SW 1271 (cell line): ENCODE measurements around the gene DNM3.

ENCODE experiments used
- DNase-seq, 2 experiments: peaks; one replicate each; lab custom pipeline; 2025; lab: John Stamatoyannopoulos, UW

The DNM3 gene

DNA sequence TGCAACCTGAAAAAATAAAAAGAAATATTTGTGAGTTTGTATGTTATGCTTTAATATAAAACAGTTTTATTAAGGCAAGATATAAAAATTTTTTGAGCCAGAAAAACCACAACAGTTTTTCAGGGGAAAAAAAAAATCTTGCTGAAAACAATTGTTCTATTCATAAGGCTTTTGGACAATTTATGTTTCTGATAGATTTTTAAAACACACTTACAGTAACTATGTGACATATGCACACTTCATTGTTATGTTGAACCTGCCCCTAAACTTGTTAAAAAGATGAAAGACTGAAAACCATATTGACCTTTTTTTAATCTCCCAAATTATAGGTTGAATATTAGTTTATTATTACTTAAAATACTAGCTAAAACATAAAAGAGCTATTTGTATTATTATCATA is 299.3 kb downstream of the DNM3 start:
- DNase-seq, result no peak

DNA sequence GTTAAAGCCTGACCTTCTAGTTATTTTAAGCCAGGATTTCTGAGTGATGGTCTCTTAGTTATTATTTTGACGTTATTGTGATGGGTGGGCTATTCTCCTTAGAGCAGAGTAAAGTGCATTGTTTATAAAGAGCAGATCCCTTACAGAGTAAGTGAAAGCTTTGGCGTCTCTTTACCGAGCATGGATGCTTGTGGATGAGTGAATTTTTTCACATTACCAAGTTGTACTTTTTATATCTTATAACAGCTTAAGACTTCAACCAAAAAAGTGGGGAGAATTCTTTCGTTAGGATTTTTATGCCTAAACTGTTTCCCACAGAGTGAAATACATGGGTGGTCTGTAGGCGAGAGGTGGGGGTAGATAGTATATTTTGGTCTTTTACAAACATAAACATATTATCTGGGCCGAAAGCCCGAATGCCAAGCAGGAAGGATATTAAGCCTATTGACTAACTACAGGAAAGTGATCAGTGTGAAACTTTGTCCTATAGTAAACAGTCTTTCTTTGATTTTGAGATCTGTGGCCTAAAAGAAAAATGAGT is 300.1 kb downstream of the DNM3 start:
- DNase-seq, result no peak

DNA sequence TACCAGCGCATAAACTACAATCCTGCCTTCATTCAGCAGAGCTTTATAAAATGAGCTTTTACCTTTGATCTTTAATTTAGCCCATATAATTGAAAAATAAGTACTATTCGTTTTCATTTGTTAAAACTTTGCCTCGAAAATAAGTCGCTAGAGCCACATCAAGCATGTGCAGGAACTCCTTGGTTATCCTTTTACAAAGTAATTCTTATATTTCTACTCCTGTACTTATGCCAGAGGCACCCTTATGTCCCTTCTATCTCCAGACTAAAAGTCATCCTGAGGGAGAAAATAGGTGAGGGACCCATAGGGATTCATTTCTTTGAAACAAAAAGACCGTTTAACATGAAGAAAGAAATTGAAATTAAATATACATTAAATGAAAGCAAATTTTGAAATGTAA is 301.0 kb downstream of the DNM3 start:
- DNase-seq, result no peak

DNA sequence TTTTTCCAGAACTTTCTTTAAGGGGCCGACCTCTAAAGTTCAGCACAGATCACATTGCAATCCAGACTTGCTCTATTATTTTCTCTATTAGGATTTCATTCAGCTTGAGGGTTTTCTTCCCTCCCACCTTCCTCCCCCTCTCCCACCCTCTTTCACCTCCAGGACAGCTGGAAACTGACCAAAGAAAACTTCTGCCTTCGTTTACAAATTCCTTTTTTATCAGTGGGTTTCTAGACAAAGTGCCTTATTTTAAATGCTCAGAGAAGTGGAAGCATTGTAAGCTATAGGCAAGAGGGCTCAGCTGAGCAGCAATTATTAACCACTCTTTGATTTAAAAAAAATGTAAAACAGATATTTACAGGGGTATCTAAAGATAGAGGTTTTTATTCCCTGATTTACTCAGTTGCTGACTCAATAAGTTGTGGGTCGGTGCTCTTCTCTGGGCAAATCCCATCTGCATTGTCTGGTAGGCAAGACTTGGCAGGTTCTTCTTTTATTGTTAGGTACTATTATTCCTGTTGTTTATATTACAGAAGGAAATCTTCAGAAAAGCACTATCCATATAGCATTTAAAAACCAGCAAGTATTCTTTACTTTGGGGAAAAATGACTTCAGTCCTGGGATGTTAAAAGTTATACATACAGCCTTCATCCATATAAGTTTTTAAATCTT is 302.2 kb downstream of the DNM3 start:
- DNase-seq, result no peak

DNA sequence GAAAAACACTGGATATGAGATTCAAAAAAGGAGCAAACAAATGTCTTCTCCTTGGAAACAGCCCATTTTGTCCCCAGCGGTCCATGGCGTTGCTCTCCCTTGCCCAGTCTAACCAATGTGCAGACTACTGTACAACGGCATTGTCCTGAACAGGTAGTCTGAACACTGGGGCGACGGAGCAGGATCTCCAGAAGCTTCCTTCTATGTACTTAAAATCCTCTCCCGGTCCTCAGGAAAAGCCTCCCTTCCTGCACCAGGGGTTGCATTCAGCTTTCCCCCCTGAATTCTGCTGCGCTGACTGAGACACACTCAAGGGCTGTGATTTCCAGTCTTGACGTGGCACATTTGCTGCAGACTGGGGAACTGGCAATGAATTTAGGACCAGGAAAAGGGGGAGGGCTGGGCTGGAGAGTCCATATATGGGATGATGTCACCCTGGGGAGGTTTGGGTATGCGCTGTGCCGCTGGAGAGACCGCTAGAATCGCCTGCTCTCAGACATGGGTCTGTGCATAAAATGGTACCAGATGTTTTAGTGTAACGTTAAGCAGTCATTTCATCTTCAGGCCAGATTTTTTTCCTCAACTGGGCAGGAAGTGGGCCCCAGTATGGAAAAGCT is 303.3 kb downstream of the DNM3 start:
- DNase-seq, result no peak

DNA sequence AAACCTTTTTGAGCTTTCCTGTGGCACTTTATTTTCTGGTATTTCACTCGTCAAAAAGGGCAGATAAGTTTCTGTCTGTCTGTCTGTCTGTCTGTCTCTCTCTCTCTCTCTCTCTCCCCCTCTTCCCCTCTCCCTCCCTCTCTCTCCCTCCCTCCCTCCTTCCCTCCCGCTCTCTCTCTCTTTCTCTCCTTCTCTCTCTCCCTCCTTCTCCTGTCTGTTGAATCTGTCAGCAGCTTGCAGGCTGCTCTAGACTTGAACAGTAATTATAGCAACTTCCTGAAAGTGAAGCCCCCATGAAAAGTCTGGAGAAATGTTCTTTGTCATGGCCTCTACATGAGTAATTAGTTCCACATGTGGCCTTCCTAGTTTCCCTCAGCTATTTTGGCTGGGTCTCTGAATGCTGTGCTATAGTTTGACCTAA is 303.9 kb downstream of the DNM3 start:
- DNase-seq, result no peak

DNA sequence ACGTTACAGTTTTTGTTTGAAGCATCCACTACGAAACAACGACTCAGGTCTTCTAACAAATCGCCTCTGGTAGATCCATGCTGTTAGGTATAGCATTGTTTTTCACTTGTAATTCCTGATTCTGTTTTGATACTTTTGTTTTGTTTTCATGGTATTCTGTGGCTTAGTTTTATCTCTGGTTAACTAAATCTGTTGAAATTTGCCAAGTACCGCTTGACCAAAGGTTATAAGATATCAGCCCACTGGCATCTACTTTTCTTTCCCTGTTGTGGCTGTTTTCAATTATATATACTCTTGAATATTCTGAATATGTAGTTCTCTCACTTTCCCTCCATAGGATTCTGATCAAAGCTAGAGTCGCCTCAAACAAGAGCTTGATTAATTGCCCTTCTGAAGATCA is 304.4 kb downstream of the DNM3 start:
- DNase-seq, result no peak

DNA sequence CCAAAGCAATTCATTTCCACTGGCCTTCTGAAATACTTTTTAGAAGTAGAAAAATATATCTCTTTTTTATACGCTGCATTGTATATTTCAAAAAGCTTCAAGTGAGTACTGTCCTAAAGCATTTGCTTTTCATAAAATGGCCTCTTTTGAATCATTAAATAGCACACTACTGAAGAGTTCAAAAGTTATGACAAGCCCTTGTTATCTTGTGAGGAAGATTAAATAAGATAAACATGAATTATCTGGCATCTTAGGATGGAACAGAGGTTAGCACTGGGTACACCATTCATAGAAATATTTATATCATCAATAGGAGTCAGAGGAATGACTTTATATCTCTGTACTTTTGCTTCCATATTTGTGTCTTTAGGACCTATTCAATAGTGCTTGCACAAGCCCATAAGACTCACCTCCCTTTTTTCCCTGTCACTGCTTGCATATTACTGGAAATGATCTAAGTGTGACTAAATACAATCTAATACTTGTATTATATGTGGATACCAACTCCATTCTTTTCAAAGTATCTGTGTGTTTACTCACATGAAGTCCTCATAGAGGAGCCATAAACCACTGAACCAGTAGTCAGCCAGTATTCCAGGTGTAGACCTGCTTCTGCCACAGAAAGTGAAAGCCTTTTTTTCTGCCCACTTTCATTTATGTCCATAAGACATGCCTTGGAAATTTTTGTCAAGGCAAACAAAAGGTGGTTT is 305.0 kb downstream of the DNM3 start:
- no peak for DNase-seq

DNA sequence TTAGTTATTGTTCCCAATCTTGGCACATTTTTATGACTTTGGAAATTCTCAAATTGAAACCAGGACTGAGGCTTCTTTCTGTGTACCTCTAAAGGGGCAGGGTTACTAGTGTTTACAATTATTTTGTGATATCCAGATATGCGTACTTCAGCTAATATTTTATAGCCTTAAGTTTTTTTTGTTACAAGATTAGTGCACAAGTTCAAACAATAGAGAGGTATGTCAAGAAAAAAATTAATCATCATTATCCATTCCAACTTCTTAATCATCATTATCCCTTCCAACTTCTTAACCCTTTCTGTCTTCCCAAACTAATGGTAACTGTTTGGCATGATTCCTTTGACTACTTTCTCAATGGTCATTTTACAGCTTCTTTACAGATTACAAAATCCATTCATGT is 306.2 kb downstream of the DNM3 start:
- DNase-seq, result no peak

DNA sequence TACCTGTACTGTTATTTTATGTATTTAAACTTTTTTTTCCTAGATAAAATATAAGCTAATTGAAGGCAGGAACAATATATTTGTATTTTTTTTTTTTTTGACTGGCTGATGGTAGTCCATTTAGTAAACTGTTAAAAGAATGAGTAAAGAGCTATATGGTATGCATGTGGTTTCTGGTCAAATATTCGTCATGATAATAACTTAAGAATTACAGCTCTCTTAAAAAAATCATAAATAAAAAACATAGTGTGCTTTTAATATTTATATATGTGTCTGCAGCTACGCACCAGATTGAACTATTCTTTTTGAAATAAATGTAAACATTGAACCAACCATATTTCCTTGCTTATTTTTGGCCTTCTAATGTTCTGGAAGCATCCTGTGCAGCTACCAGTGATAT is 306.9 kb downstream of the DNM3 start:
- DNase-seq, result no peak

DNA sequence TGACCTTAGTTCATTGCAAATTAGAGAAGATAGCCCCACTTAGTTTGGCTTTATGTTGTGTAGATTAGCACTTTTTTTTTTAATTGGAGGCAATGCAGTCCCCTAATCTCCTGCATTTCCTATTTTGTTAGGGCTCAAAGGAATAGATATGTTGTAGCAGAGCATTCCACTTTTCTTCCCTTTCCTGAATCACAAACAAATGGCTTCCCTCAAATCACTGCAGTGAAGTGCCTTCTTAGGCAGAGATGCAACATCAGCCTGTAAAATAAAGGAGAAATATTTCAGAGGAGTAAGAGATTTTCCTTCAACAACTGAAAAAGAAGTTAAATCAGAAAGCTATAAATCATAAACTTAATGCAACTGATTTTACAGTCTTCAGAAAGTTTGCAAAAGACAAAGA is 307.4 kb downstream of the DNM3 start:
- DNase-seq, result no peak

DNA sequence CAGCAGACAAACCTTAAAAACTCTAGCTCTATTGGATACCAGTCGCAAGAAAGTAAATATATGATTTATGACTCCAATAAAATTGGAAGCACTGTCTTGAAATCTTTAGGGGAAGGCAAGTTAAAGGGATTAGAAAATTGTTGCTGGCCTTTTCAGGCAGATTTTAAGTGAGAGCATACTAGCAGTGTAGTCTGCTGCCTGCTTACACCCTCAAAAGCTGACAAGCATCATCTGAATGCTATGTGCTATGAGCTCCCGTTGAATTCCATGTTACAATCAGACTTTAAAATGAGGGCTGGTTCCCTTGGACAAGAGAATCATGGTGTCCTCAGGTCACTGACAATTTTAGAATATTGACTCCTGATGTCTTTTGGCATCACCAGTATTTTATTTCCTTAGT is 308.0 kb downstream of the DNM3 start:
- no peak for DNase-seq

DNA sequence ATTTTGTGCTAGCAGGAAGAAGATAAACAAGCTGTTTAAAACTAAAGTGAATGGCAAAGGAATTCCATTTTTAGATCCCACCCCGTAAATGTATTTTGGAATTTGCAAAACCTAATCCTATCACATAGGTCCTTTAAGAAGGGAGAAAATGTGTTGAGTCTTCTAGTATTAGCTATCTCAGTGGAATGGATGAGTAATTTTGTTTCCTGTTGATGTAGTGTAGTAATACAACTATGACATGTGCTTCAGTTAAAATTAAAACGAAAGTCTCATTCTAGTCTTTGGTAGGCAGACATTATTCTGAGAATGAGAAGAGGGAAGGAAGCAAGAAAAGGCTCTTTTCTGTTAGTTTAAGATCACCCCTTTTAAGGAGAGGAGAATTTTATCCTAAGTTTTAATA is 313.3 kb downstream of the DNM3 start:
- DNase-seq, result peak in 1 of 2 experiments; percentile 49

DNA sequence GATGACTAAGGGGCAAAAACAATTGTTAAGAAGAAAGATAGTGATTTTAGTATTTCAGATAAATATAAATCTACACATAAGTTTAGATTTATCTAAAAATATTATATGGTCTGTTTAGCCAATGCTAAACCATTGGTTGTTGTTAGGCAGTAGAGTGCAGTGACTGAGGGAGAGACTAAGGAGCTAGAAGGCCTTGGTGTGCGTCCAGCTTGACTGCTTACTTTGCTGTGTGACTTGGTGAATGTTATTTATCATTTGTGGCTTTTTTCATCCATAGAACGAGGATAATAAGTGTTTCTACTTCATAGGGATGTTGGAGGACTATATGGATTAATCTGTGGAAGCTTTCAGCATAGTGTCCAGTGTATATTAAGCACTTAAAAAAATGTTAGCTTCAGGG is 314.5 kb downstream of the DNM3 start:
- no peak for DNase-seq

DNA sequence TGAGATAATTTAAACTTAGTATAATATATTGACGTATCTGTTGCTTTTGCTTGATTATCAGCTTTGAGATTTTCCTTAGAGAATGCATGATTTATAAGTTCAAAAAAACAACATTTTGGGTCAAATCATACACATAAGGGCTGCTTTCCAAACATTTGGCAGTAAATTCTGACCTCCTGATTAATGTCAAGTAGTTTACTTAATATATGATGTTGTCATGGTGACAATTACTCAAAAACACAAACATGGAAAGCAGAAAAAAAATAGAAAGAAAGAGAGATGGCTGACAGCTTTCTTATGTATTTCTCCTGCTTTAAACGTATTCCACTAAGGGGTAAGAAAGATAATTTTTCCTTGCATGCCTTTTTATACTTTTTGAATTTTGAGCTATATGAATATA is 320.9 kb downstream of the DNM3 start:
- DNase-seq, result no peak

DNA sequence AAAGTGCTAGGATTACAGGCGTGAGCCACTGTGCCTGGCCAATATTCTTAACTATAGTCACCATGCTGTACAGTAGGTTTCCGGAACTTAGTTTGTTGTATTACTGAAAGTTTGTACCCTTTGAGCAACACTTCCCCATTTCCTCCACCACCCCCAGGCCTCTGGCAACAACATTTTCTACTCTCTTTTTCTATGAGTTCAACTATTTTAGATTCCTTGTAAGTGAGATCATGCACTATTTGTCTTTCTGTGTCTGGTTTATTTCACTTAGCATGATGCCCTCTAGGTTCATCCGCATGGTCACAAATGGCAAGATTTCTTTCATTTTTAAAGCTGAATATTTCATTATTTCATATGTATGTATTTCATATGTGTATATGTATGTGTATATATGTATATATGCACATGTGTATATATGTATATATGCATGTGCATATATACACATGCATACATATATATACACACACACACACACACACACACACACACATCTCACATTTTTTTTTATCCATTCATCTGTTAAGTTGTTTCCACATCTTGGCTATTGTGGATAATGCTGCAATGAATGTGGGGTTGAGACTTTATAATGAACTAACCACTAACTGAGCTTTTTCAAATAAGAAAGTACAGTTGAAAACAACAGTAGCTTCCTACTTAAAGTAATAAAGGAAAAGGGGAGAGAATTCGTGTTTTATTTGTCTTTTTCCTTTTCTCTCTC is 322.4 kb downstream of the DNM3 start:
- DNase-seq, result no peak

DNA sequence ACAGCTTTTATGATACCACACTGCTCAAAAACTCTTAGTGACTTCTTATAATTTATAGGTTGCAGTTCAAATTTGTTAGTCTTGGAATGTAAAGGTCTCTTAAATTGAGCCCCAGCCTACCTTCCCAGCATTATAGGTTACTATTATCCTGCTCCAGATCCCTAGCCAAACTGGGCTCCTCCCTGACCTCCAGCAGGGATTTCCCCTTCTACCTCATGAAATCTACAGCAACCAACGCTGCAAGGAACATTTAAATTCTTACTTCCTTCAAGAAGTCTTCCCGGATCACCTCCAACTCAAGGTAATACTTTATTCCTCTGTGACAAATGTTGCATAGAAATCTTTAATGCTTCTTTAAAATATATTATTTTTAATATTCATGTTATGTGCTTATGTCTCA is 324.1 kb downstream of the DNM3 start:
- DNase-seq, result no peak

DNA sequence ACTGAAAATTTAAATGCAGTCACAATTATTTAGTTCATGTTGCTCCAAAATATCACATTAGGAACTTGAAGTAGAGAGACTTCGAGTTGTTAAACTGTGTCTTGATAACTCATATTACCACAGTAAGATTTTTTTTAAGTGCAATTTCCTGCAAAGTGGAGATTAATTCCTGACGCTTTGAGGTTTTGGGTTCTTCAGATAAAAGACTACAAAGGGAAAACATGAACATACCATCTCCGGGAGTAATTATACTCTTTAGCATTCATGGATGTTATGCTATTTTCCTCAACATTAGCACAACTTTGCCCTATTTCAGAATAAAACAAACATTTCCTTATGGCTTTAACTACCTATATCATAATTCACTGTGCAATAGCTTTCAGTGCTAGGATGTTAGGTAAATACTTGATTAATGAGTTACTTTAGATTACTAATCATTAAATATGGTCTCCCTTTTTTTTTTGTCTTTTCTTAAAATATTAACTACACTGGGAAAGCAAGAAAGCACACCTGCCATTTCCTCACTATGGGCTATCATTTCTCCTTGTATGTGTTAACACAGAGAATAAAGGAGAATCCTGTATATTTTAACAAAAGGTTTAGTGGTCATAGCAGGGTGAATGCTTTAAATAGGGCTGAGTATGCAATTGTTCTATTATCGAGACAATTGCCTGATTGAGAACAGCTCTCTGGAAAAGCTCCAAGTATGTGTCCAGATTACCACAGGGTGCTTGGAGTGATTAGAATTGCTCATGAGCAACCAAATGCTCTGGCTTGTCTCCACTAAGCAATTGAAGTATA is 326.7 kb downstream of the DNM3 start:
- DNase-seq, result no peak

DNA sequence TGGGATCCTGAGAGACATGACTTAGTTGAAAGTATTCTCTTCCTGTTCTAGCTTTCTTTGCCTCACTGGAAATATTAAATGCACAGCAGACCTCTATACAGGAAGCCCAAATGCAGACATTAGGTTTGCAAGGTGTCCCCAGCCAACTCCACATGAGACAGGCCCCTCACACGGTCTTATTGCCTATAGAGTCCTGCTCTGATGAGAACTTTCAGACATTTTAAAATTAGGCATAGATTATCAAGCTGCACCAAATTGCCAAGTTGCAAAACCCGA is 327.2 kb downstream of the DNM3 start:
- DNase-seq, result no peak

DNA sequence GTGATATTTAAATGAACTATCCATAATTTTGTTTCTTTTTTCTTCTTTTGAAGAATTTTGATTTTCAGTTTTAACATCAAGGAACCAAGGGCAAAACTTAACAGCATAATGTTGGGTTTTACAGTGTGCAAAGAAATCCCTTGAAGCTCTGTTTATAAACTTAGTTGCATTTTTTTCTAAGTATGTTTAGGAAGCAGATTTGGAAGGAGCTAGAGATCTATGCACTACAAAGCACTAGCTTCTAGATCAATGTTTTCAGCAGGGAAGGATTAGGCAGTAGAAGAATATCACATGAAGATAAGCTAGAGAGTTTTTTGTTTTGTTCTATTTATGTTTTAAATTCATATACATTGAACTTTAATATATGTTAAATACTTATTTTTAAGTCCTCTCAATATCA is 328.5 kb downstream of the DNM3 start:
- no peak for DNase-seq

DNA sequence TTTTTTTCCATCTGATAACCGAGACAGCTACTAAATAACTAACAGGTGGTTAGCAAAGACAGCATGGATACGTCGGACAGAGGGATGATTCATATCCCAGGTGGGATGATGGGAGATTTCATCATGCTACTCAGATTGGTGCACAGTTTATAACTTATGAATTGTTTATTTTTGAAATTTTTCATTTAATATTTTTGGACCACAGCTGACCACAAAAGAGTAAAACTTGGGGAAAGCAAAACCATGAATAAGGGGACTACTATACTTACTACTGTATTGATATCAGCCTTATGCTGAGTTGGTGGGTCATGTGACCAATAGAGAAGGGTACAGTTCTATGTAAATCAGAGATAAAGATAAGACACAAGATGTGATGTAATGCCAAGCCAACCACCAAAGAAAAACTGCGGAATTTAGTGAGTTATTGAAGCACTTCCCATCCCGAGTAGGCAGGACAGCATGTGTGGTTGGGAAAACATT is 331.1 kb downstream of the DNM3 start:
- no peak for DNase-seq

DNA sequence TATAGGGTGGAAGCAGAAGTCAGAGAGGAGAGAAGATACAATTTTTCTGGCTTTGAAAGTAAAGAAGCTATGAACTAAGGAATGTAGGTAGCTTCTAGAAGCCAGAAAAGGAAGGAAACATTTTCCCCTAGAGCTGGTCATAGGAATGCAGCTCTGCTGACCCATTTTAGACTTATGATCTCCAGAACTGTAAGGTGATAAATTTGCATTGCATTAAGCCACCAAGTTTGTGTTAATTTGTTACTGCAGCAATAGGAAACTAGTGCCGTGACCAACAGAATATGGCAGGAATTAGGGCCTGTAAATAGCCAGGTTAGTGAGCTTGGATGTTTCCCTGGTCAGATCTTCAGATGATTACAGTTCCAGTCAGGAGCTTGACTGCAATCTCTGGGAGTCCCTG is 334.9 kb downstream of the DNM3 start:
- DNase-seq, result no peak
